Small intestine (tissue), 7 donors: Measurements from ENCODE around the gene IL17C. TPM values are rescaled to one million over a fixed set of nuclear protein-coding genes. Genes with fewer than 3 reads are reported as not detected.

Source experiments
- DNase-seq, 2 donors: peaks; one replicate each; pipeline versions ENCODE4 v3.0.0 to v3.0.0-alpha.2; 2013
- FAIRE-seq: peaks from 2 replicates; lab custom pipeline; 2012; peaks lifted over from hg19 to GRCh38; lab: Jason Lieb, UNC
- H3K27ac ChIP-seq, 3 donors: one replicate each; pipeline ENCODE4 v1.5.1; 2013; ENCODE audit warnings: low read length in 2 of 3, mild to moderate bottlenecking in 2 of 3, control low read depth in 1 of 3, inconsistent platforms in 1 of 3, low read depth in 1 of 3, moderate library complexity in 1 of 3
- H3K27me3 ChIP-seq, 3 donors: one replicate each; pipeline ENCODE4 v1.6.1; 2013; ENCODE audit warnings: low read length in 3 of 3, inconsistent platforms in 1 of 3; ENCODE audit not compliant: control insufficient read depth in 3 of 3, insufficient read depth in 3 of 3
- H3K36me3 ChIP-seq, 3 donors: one replicate each; pipeline ENCODE4 v1.6.1; 2013; ENCODE audit warnings: low read length in 3 of 3, inconsistent platforms in 1 of 3, low read depth in 1 of 3, mild to moderate bottlenecking in 1 of 3, moderate library complexity in 1 of 3; ENCODE audit not compliant: control insufficient read depth in 3 of 3, insufficient read depth in 2 of 3
- H3K4me1 ChIP-seq, 3 donors: one replicate each; pipeline ENCODE4 v1.6.1; 2013; ENCODE audit warnings: low read length in 2 of 3, inconsistent platforms in 1 of 3, low read depth in 1 of 3, mild to moderate bottlenecking in 1 of 3, moderate library complexity in 1 of 3; ENCODE audit not compliant: control insufficient read depth in 3 of 3, insufficient read depth in 2 of 3
- H3K4me3 ChIP-seq, 3 donors: one replicate each; pipeline ENCODE4 v1.5.1; 2013; ENCODE audit warnings: low read length in 3 of 3, control low read depth in 1 of 3, inconsistent platforms in 1 of 3, low read depth in 1 of 3, mild to moderate bottlenecking in 1 of 3, moderate library complexity in 1 of 3
- H3K9me3 ChIP-seq, 2 donors: one replicate each; pipeline ENCODE4 v1.6.1; 2013; ENCODE audit warnings: low read depth in 1 of 2, low read length in 1 of 2; ENCODE audit not compliant: control insufficient read depth in 2 of 2, insufficient read depth in 1 of 2
- WGBS, 3 donors: extraction: QIAGEN DNeasy Blood & Tissue Kit; methylation state at CpG; one replicate each; pipeline ENCODE4 v1.1.7; 2013; 5-methylcytosine and 5-hydroxymethylcytosine counted together
- polyA plus RNA-seq, 4 donors: library from polyadenylated mRNA; stranded (reverse) in 3 of 4; unstranded in 1 of 4; fragments of 200-250 nt in 3 of 4; fragments of 120-200 nt in 1 of 4; gene quantifications; one replicate each; pipeline versions ENCODE4 v1.2.1 to v1.2.3, GENCODE V29; 2013
- donor health status: healthy with polysubstance abuse.
- donor health status: control.
- donor health status: control.
- donor health status: Bipolar disorder and iron deficiency.
- donor health status: healthy.

IL17C gene
- polyA plus RNA-seq, 4 donors: 0.19 TPM; not detected in 3

GRCh38 chr16:88640498-88641247 lies 2.3 kb downstream of the IL17C start:
- Histone ChIP-seq H3K27ac (no peak overlapping the region), H3K4me1 (peaks cover 0 to 17% (median 4%) of the 10 kb centered on the region in 3 donors), H3K4me3 (no peak overlapping the region), H3K27me3 (peaks cover 0 to 42% (median 13%) of the 10 kb centered on the region in 3 donors), H3K36me3 (peaks cover 0 to 30% (median 0%) of the 10 kb centered on the region in 3 donors), H3K9me3 (peaks cover 0 to 3% of the 10 kb centered on the region in 2 donors)
- 40 to 58% (median 44%) methylated on average over 15 to 17 of the region's 17 CpGs for WGBS, 3 donors
- no peak for FAIRE-seq
- DNase-seq: no peak

DNA sequence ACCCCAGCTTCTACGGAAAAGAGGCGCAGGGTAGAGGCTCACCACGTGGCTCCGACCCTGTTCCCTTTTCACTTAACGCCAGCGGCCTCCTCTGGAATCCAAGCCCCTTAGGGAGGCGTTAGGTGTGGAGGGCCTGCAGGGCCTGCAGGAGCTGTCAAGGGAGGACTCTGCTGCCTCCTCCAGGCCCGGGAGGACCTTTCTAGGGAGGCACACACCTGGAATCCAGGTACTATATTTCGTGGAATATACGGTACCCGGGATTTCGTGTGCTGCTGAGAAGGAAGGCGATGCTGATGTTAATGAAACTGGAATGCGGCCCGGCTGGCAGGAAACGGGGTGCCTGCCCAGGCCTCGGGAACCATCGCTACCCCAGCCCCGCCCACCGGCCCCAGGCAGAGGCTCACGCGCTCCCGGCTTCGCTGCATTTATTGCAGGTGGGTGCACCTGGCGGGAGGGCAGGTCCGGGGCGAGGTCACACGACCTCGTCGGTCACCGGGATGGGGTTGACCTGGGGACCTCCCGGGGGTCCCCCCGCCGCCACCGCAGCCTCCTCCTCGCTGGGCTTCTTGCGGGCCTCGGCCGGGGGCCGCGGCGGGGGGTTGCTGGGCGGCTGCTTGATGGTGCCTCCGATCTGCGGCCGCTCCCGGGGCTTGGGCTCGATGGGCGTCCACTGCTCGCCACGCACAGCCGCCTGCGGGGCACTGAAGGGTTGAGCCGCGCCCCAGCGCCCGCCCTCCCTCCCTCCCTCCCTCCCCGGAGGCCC lies 4.7 kb downstream of the IL17C start:
- no peak for DNase-seq
- Histone ChIP-seq H3K4me1 (peaks cover 0 to 17% (median 4%) of the 10 kb centered on the region in 3 donors), H3K27ac (no peak overlapping the region), H3K4me3 (no peak overlapping the region), H3K27me3 (peaks cover 0 to 31% (median 13%) of the 10 kb centered on the region in 3 donors), H3K36me3 (peaks cover 0 to 49% (median 0%) of the 10 kb centered on the region in 3 donors), H3K9me3 (peaks cover 0 to 3% of the 10 kb centered on the region in 2 donors)
- WGBS, 3 donors: 84 to 87% (median 85%) methylated on average over 46 to 58 of the region's 58 CpGs
- FAIRE-seq: no peak

DNA sequence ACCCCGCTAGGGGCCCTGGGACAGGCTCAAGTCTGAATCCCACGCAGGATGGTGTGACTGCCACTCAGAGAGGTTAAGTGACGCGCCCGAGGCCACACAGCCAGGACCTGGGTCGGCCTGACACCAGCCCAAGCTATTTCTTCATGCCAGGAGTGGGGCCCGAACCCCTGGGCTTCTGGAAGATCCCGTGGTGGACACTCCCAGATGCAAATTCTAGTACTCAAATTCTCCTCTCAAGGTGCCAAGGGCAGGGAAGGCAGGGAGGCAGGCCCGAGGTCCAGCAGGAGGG lies 5.2 kb downstream of the IL17C start:
- DNase-seq: no peak
- peaks cover 0 to 51% (median 0%) of the 10 kb centered on the region in 3 donors for H3K36me3 ChIP-seq
- H3K4me1 ChIP-seq: peaks cover 0 to 15% (median under 1%) of the 10 kb centered on the region in 3 donors
- 89 to 90% (median 89%) methylated on average over 8 to 9 of the region's 9 CpGs for whole genome bisulfite sequencing, 3 donors
- FAIRE-seq: no peak
- H3K27me3 ChIP-seq: peaks cover 0 to 26% (median 10%) of the 10 kb centered on the region in 3 donors
- no peak overlapping the region for H3K4me3 ChIP-seq
- no peak overlapping the region for H3K27ac ChIP-seq
- peaks cover 0 to 3% of the 10 kb centered on the region in 2 donors for H3K9me3 ChIP-seq

- H3K4me1 ChIP-seq: peaks cover 0 to 7% (median 6%) of the 10 kb centered on the region in 3 donors
- peaks cover 0 to 58% (median 0%) of the 10 kb centered on the region in 3 donors for H3K36me3 ChIP-seq
- FAIRE-seq: no peak
- no peak for DNase-seq
- H3K4me3 ChIP-seq: no peak overlapping the region
- H3K27ac ChIP-seq: no peak overlapping the region
- H3K9me3 ChIP-seq: peaks cover 0 to 3% of the 10 kb centered on the region in 2 donors
- WGBS, 3 donors: 89 to 93% (median 92%) methylated on average over 16 of the region's 16 CpGs
- peaks cover 0 to 7% (median 0%) of the 10 kb centered on the region in 3 donors for H3K27me3 ChIP-seq
Observed at GRCh38 chr16:88645455-88645854, 7.1 kb downstream of the IL17C start.

DNA sequence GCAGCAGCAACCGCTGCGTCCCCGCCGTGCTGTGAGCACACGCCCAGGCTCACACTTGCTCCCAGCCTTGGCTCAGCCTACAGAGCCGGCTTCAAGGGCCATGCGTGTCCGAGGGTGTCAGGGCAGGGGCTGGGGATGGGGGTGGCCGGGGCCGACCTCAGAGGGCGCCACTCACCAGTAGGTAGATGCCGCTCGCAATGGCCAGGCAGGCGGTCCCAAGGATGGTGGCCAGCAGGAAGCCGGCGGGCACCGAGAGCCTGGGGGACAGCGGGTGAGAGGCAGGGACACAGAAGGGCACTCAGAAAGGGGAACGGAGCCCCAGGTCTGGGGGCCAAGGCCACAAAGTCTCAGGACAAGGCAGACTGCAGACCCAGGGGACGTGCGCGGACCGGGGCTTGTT lies 7.6 kb downstream of the IL17C start:
- Histone ChIP-seq H3K4me3 (no peak overlapping the region), H3K36me3 (peaks cover 0 to 58% (median 0%) of the 10 kb centered on the region in 3 donors), H3K4me1 (peaks cover 0 to 7% (median 6%) of the 10 kb centered on the region in 3 donors), H3K27me3 (peaks cover 0 to 2% (median 0%) of the 10 kb centered on the region in 3 donors), H3K27ac (no peak overlapping the region), H3K9me3 (peaks cover 0 to 3% of the 10 kb centered on the region in 2 donors)
- FAIRE-seq (no peak), DNase-seq (no peak)
- 87 to 92% (median 90%) methylated on average over 20 to 23 of the region's 23 CpGs for WGBS, 3 donors

GRCh38 chr16:88646345-88647034 lies 8.1 kb downstream of the IL17C start:
- 89 to 94% (median 91%) methylated on average over 21 to 28 of the region's 28 CpGs for WGBS, 3 donors
- H3K4me1 ChIP-seq: peaks cover 0 to 12% (median 6%) of the 10 kb centered on the region in 3 donors
- H3K4me3 ChIP-seq: no peak overlapping the region
- FAIRE-seq: no peak
- no peak overlapping the region for H3K27ac ChIP-seq
- no peaks in the 10 kb centered on the region for H3K27me3 ChIP-seq
- peaks cover 0 to 58% (median 0%) of the 10 kb centered on the region in 3 donors for H3K36me3 ChIP-seq
- no peaks in the 10 kb centered on the region for H3K9me3 ChIP-seq
- no peak for DNase-seq

GRCh38 chr16:88647178-88648070 lies 9.1 kb downstream of the IL17C start:
- no peak for FAIRE-seq
- DNase-seq: no peak
- WGBS, 3 donors: 84 to 93% (median 92%) methylated on average over 22 of the region's 22 CpGs
- Histone ChIP-seq H3K9me3 (no peaks in the 10 kb centered on the region), H3K4me3 (no peak overlapping the region), H3K27me3 (no peaks in the 10 kb centered on the region), H3K4me1 (peaks cover 0 to 17% (median 6%) of the 10 kb centered on the region in 3 donors), H3K27ac (no peak overlapping the region), H3K36me3 (peaks cover 0 to 63% (median 0%) of the 10 kb centered on the region in 3 donors)
